KMS-11 (cell line): ENCODE data around the gene RPUSD2.

Source experiments
- H2AFZ ChIP-seq: fragments of 200-600 bp; sonication (generic); 2 replicates; pipeline ENCODE4 v1.6.1; 2016; ENCODE audit warnings: antibody characterized with exemption, mixed run types, low read depth
- H3K27ac ChIP-seq: fragments of 200-600 bp; sonication (generic); 2 replicates; pipeline ENCODE4 v1.6.1; 2016; ENCODE audit warnings: mild to moderate bottlenecking, mixed run types
- H3K27me3 ChIP-seq: fragments of 200-600 bp; sonication (generic); 2 replicates; pipeline ENCODE4 v1.6.1; 2017; ENCODE audit warnings: mild to moderate bottlenecking, low read depth, mixed run types, moderate library complexity; ENCODE audit not compliant: insufficient read depth
- H3K36me3 ChIP-seq: fragments of 200-600 bp; sonication (generic); 2 replicates; pipeline ENCODE4 v1.6.1; 2017; ENCODE audit warnings: mild to moderate bottlenecking, mixed run types; ENCODE audit not compliant: insufficient read depth
- H3K4me1 ChIP-seq: fragments of 200-600 bp; sonication (generic); 2 replicates; pipeline ENCODE4 v1.6.1; 2016; ENCODE audit warnings: mild to moderate bottlenecking, low read depth, mixed run types; ENCODE audit not compliant: poor library complexity, severe bottlenecking
- H3K4me2 ChIP-seq: fragments of 200-600 bp; sonication (generic); 2 replicates; pipeline ENCODE4 v1.7.0; 2016; ENCODE audit warnings: mild to moderate bottlenecking, mixed run types
- H3K4me3 ChIP-seq: fragments of 200-600 bp; sonication (generic); IDR thresholded peaks from 2 replicates; pipeline ENCODE4 v1.6.1; 2017; ENCODE audit warnings: low read depth, low read length, mixed read lengths; ENCODE audit not compliant: insufficient read depth
- H3K79me2 ChIP-seq: fragments of 200-600 bp; sonication (generic); 2 replicates; pipeline ENCODE4 v1.6.1; 2016; ENCODE audit warnings: low read depth, mixed run types; ENCODE audit not compliant: insufficient read depth
- H3K9ac ChIP-seq: fragments of 200-600 bp; sonication (generic); 2 replicates; pipeline ENCODE4 v1.6.1; 2016; ENCODE audit warnings: mild to moderate bottlenecking, mixed run types
- H4K20me1 ChIP-seq: fragments of 200-600 bp; sonication (generic); 2 replicates; pipeline ENCODE4 v1.6.1; 2016; ENCODE audit warnings: mild to moderate bottlenecking, mixed run types; ENCODE audit not compliant: insufficient read depth
- CTCF ChIP-seq: fragments of 200-600 bp; sonication (generic); conservative IDR thresholded peaks from 2 replicates; pipeline ENCODE4 v1.6.1; 2017; ENCODE audit warnings: low read depth, mild to moderate bottlenecking, antibody characterized with exemption, low read length, moderate library complexity, mixed read lengths

RPUSD2 gene

GRCh38 chr15:40593588-40594428 is 24.7 kb downstream of the RPUSD2 start, which contains the start of gene KNL1:
Gene KNL1 (plus strand): TSS chr15:40594249. CDS start chr15:40602932, 8,683 bp downstream.
- Histone ChIP-seq H3K4me3 (no peak within 1 kb of the TSS), H2AFZ (peak within 1 kb of the TSS; percentile 62), H3K9ac (peak within 1 kb of the TSS; percentile 86), H3K4me2 (peak within 1 kb of the TSS; percentile 80), H3K36me3 (no peaks in the 10 kb centered on the region), H3K4me1 (peaks cover 34% of the 10 kb centered on the region), H3K27ac (peak within 1 kb of the TSS; percentile 85), H3K79me2 (peaks cover 43% of the 10 kb centered on the region), H3K27me3 (no peaks in the 10 kb centered on the region), H4K20me1 (no peaks in the 10 kb centered on the region)
- 0 out of 2 replicates have a peak, but pooled peaks have one; percentile 0 for TF ChIP-seq CTCF

- no peak for TF ChIP-seq CTCF
- no peaks in the 10 kb centered on the region for H3K36me3 ChIP-seq
- peak overlapping the region; percentile 77 for H3K4me2 ChIP-seq
- peak overlapping the region; percentile 85 for H3K27ac ChIP-seq
- H2AFZ ChIP-seq: peak overlapping the region; percentile 62
- H3K27me3 ChIP-seq: no peaks in the 10 kb centered on the region
- H3K4me1 ChIP-seq: peaks cover 33% of the 10 kb centered on the region
- peak overlapping the region; percentile 86 for H3K9ac ChIP-seq
- H3K4me3 ChIP-seq: no peak overlapping the region
- no peaks in the 10 kb centered on the region for H4K20me1 ChIP-seq
- peaks cover 49% of the 10 kb centered on the region for H3K79me2 ChIP-seq
Measured at GRCh38 chr15:40594429-40594836, 25.3 kb downstream of the RPUSD2 start.

GRCh38 chr15:40595219-40595618 is 26.1 kb downstream of the RPUSD2 start:
- no peaks in the 10 kb centered on the region for H3K27me3 ChIP-seq
- peak overlapping the region; percentile 77 for H3K4me2 ChIP-seq
- no peaks in the 10 kb centered on the region for H4K20me1 ChIP-seq
- no peak overlapping the region for H3K4me3 ChIP-seq
- no peak for TF ChIP-seq CTCF
- peaks cover 50% of the 10 kb centered on the region for H3K79me2 ChIP-seq
- H3K36me3 ChIP-seq: no peaks in the 10 kb centered on the region
- peak overlapping the region; percentile 86; the same call in 1 of the 2 replicates for H3K9ac ChIP-seq
- peak overlapping the region; percentile 62 for H2AFZ ChIP-seq
- peaks cover 25% of the 10 kb centered on the region for H3K4me1 ChIP-seq
- peak overlapping the region; percentile 85; the same call in 1 of the 2 replicates for H3K27ac ChIP-seq

GRCh38 chr15:40595773-40596172 is 26.7 kb downstream of the RPUSD2 start:
- H3K27ac ChIP-seq: no peak overlapping the region
- peak overlapping the region; percentile 77 for H3K4me2 ChIP-seq
- no peaks in the 10 kb centered on the region for H4K20me1 ChIP-seq
- H3K4me3 ChIP-seq: no peak overlapping the region
- TF ChIP-seq CTCF: no peak
- H3K79me2 ChIP-seq: peaks cover 50% of the 10 kb centered on the region
- H2AFZ ChIP-seq: no peak overlapping the region
- H3K36me3 ChIP-seq: no peaks in the 10 kb centered on the region
- no peaks in the 10 kb centered on the region for H3K27me3 ChIP-seq
- peaks cover 23% of the 10 kb centered on the region for H3K4me1 ChIP-seq
- H3K9ac ChIP-seq: no peak overlapping the region; the same call in 1 of the 2 replicates
